IMR-90 (cell line): ENCODE data around the gene TEAD1. TPM values are rescaled to one million over a fixed set of nuclear protein-coding genes. Genes with fewer than 3 reads are reported as not detected.

ENCODE experiments used
- ATAC-seq: fragments of 200-7000 bp; cut with Tn5 transposase; 2 replicates; pipeline ENCODE4 v1.9.1; 2020; ENCODE audit warnings: low read depth, mild to moderate bottlenecking, moderate library complexity
- BruUV-seq: library from RNA; stranded (reverse); fragments of 400-500 nt; replicated peaks from 2 replicates; lab custom pipeline; 2021; lab: Mats Ljungman, UMichigan
- CTCF ChIA-PET: fragments of 300-600 bp; formaldehyde crosslinking; extraction: SDS; loops from one replicate; lab custom pipeline; 2021; ENCODE audit warnings: antibody characterized with exemption; lab: Yijun Ruan, JAX
- POLR2A ChIA-PET: fragments of 300-600 bp; sonication (Branson Sonifier 250); formaldehyde crosslinking; loops from one replicate; lab custom pipeline; 2022; ENCODE audit warnings: antibody characterized with exemption; ENCODE audit not compliant: unreplicated experiment; lab: Charles Lee
- DNase-seq: peaks from one replicate; pipeline ENCODE4 v3.0.0; 2013
- H2AFZ ChIP-seq: replicated peaks from 2 replicates; pipeline ENCODE3; 2013; ENCODE audit warnings: low read length, mild to moderate bottlenecking; ENCODE audit not compliant: poor library complexity
- H2AK5ac ChIP-seq: 2 replicates; pipeline ENCODE4 v1.6.1; 2013; ENCODE audit warnings: low read depth, low read length, inconsistent platforms
- H2AK9ac ChIP-seq: replicated peaks from 2 replicates; pipeline ENCODE3; 2013; ENCODE audit warnings: mild to moderate bottlenecking, low read depth, low read length, moderate library complexity; ENCODE audit not compliant: poor library complexity
- H2BK120ac ChIP-seq: 2 replicates; pipeline ENCODE4 v1.6.1; 2013; ENCODE audit warnings: low read depth, low read length, inconsistent platforms
- H2BK15ac ChIP-seq: 3 replicates; pipeline ENCODE4 v1.6.1; 2013; ENCODE audit warnings: low read depth, low read length, inconsistent platforms
- H2BK20ac ChIP-seq: 2 replicates; pipeline ENCODE4 v1.6.1; 2013; ENCODE audit warnings: low read depth, mild to moderate bottlenecking, inconsistent platforms, low read length, moderate library complexity
- H2BK5ac ChIP-seq: 2 replicates; pipeline ENCODE4 v1.6.1; 2013; ENCODE audit warnings: mild to moderate bottlenecking, low read depth, low read length, inconsistent platforms; ENCODE audit not compliant: poor library complexity, severe bottlenecking
- H3K14ac ChIP-seq: replicated peaks from 2 replicates; pipeline ENCODE4 v1.6.1; 2013; ENCODE audit warnings: low read depth, low read length, inconsistent platforms
- H3K18ac ChIP-seq: 2 replicates; pipeline ENCODE4 v1.6.1; 2013; ENCODE audit warnings: low read depth, low read length, control low read depth
- H3K23ac ChIP-seq: 2 replicates; pipeline ENCODE4 v1.6.1; 2013; ENCODE audit warnings: low read depth, low read length, inconsistent platforms
- H3K27ac ChIP-seq: 2 replicates; pipeline ENCODE4 v1.5.1; 2013; ENCODE audit warnings: mild to moderate bottlenecking, control low read depth, low read length; ENCODE audit not compliant: insufficient read depth
- H3K27me3 ChIP-seq: 2 replicates; pipeline ENCODE4 v1.6.1; 2013; ENCODE audit warnings: low read length; ENCODE audit not compliant: control insufficient read depth, insufficient read depth
- H3K36me3 ChIP-seq: 2 replicates; pipeline ENCODE4 v1.6.1; 2013; ENCODE audit warnings: low read length, mixed read lengths; ENCODE audit not compliant: control insufficient read depth, insufficient read depth
- H3K4ac ChIP-seq: 2 replicates; pipeline ENCODE4 v1.6.1; 2013; ENCODE audit warnings: low read depth, low read length, inconsistent platforms
- H3K4me1 ChIP-seq: 2 replicates; pipeline ENCODE4 v1.6.1; 2013; ENCODE audit warnings: low read length, mixed read lengths; ENCODE audit not compliant: control insufficient read depth, insufficient read depth
- H3K4me2 ChIP-seq: 2 replicates; pipeline ENCODE4 v1.6.1; 2013; ENCODE audit warnings: low read depth, mild to moderate bottlenecking, control low read depth, low read length, moderate library complexity
- H3K4me3 ChIP-seq: 2 replicates; pipeline ENCODE4 v1.5.1; 2013; ENCODE audit warnings: low read depth, mild to moderate bottlenecking, control low read depth, low read length, moderate library complexity; ENCODE audit not compliant: insufficient read depth
- H3K56ac ChIP-seq: 2 replicates; pipeline ENCODE4 v1.6.1; 2013; ENCODE audit warnings: low read length, inconsistent platforms; ENCODE audit not compliant: insufficient read depth; ENCODE audit errors: extremely low read depth
- H3K79me1 ChIP-seq, 2 experiments: 2 replicates each; pipeline ENCODE4 v1.6.1; 2013; ENCODE audit warnings: low read length in 2 of 2, inconsistent platforms in 1 of 2, low read depth in 1 of 2
- H3K9ac ChIP-seq: 2 replicates; pipeline ENCODE4 v1.6.1; 2013; ENCODE audit warnings: low read depth, low read length, control low read depth
- H3K9me1 ChIP-seq: 2 replicates; pipeline ENCODE4 v1.6.1; 2013; ENCODE audit warnings: low read length, inconsistent platforms; ENCODE audit not compliant: insufficient read depth
- H3K9me3 ChIP-seq: 2 replicates; pipeline ENCODE4 v1.6.1; 2013; ENCODE audit warnings: low read length; ENCODE audit not compliant: control insufficient read depth, insufficient read depth
- H4K20me1 ChIP-seq: 2 replicates; pipeline ENCODE4 v1.6.1; 2013; ENCODE audit warnings: low read length, inconsistent platforms; ENCODE audit not compliant: insufficient read depth
- H4K5ac ChIP-seq: 2 replicates; pipeline ENCODE4 v1.6.1; 2013; ENCODE audit warnings: mild to moderate bottlenecking, low read depth, low read length, control low read depth
- H4K8ac ChIP-seq, 2 experiments: 2 replicates each; pipeline ENCODE4 v1.6.1; 2013; ENCODE audit warnings: low read depth in 2 of 2, low read length in 2 of 2, control low read depth in 1 of 2, inconsistent platforms in 1 of 2
- H4K91ac ChIP-seq: 2 replicates; pipeline ENCODE4 v1.6.1; 2013; ENCODE audit warnings: low read depth, low read length, inconsistent platforms; ENCODE audit not compliant: insufficient read depth
- BHLHE40 ChIP-seq: fragments of 150-350 bp; IDR thresholded peaks from 2 replicates; pipeline ENCODE4 v1.6.1; 2016; ENCODE audit warnings: mild to moderate bottlenecking, low read depth, low read length
- CEBPB ChIP-seq: IDR thresholded peaks from 2 replicates; pipeline ENCODE4 v1.6.1; 2012; ENCODE audit warnings: low read depth, low read length, improper control_type of control experiment
- CHD1 ChIP-seq: IDR thresholded peaks from 2 replicates; pipeline ENCODE4 v1.6.1; 2012; ENCODE audit warnings: low read depth, low read length, improper control_type of control experiment
- CTCF ChIP-seq: conservative IDR thresholded peaks from 2 replicates; pipeline ENCODE4 v1.5.1; 2012; ENCODE audit warnings: mild to moderate bottlenecking, low read depth, low read length, improper control_type of control experiment
- FOS ChIP-seq: fragments of 150-350 bp; IDR thresholded peaks from 2 replicates; pipeline ENCODE4 v1.6.1; 2016; ENCODE audit warnings: low read depth, low read length
- MAFK ChIP-seq: IDR thresholded peaks from 2 replicates; pipeline ENCODE4 v1.6.1; 2012; ENCODE audit warnings: low read depth, low read length, improper control_type of control experiment
- MXI1 ChIP-seq: IDR thresholded peaks from 2 replicates; pipeline ENCODE4 v1.6.1; 2012; ENCODE audit warnings: low read depth, mild to moderate bottlenecking, low read length, moderate library complexity, borderline replicate concordance
- NFE2L2 ChIP-seq: fragments of 150-350 bp; IDR thresholded peaks from 2 replicates; pipeline ENCODE4 v1.6.1; 2016; ENCODE audit warnings: low read depth, mild to moderate bottlenecking, low read length
- POLR2A ChIP-seq: IDR thresholded peaks from 2 replicates; pipeline ENCODE4 v1.6.1; 2012; ENCODE audit warnings: mild to moderate bottlenecking, low read depth, low read length
- RAD21 ChIP-seq: IDR thresholded peaks from 2 replicates; pipeline ENCODE4 v1.6.1; 2012; ENCODE audit warnings: low read length, improper control_type of control experiment
- SMC3 ChIP-seq: fragments of 150-350 bp; IDR thresholded peaks from 2 replicates; pipeline ENCODE4 v1.6.1; 2016; ENCODE audit warnings: low read depth, mild to moderate bottlenecking, antibody characterized with exemption, low read length, moderate library complexity
- WGBS, 2 experiments: methylation state at CpG; one replicate each; pipeline versions ENCODE4 v1.1.5 to v1.1.7; 2013; ENCODE audit warnings: missing lambda C conversion rate in 2 of 2; ENCODE audit not compliant: insufficient read length in 1 of 2; ENCODE audit errors: extremely low coverage in 2 of 2; 5-methylcytosine and 5-hydroxymethylcytosine counted together
- dilution Hi-C: fragments of 300-500 bp; cut with HindIII; formaldehyde crosslinking; loops from one replicate; pipeline ENCODE4 v1.14.3; 2018; ENCODE audit warnings: low sequenced_read_pairs; ENCODE audit not compliant: unreplicated experiment
- in situ Hi-C: fragments of 300-500 bp; cut with MboI; formaldehyde crosslinking; loops from 3 replicates; pipeline ENCODE4 v1.14.3; 2019; ENCODE audit warnings: low sequenced_read_pairs, inconsistent platforms, mixed read lengths
- intact Hi-C: fragments of 100-400 bp; cut with micrococcal nuclease; formaldehyde crosslinking; loops from 2 replicates; pipeline ENCODE4 v1.10.0; 2022
- polyA plus RNA-seq, 3 experiments: library from polyadenylated mRNA; depleted of rRNA; stranded (reverse); fragments of >200 nt; gene quantifications; 2 replicates each; pipeline ENCODE4 v1.2.3, GENCODE V29; 2012; ENCODE audit warnings: low replicate concordance in 1 of 3
- total RNA-seq: library from RNA; depleted of rRNA; stranded (reverse); fragments of >200 nt; gene quantifications from 2 replicates; pipeline ENCODE4 v1.2.3, GENCODE V29; 2012

Gene TEAD1
- total and polyA plus RNA-seq, 2 of the 4 experiments (the other 2 are of a cell fraction): 51.8 to 69.2 TPM

GRCh38 chr11:12754582-12755234, 80.5 kb downstream of the TEAD1 start:
- H2BK15ac ChIP-seq: no peak overlapping the region
- ATAC-seq (no peak), DNase-seq (no peak)
- dilution Hi-C loops (no loop called here), intact Hi-C loops (no loop called here), in situ Hi-C loops (no loop called here)
- H3K9ac ChIP-seq: no peak overlapping the region
- H2AFZ ChIP-seq: no peak overlapping the region
- H4K91ac ChIP-seq: no peak overlapping the region
- H2AK5ac ChIP-seq: no peak overlapping the region
- no peak overlapping the region for H3K56ac ChIP-seq
- TF ChIP-seq BHLHE40: no peak
- TF ChIP-seq FOS: no peak
- no peak for TF ChIP-seq CEBPB
- TF ChIP-seq NFE2L2: no peak
- no peak for TF ChIP-seq CHD1
- TF ChIP-seq MAFK: no peak
- TF ChIP-seq CTCF: no peak
- no peak for TF ChIP-seq MXI1
- TF ChIP-seq SMC3: no peak
- no peak for TF ChIP-seq POLR2A
- TF ChIP-seq RAD21: no peak
- H4K8ac ChIP-seq: no peak overlapping the region
- no peak overlapping the region for H3K18ac ChIP-seq
- no peak overlapping the region for H2BK5ac ChIP-seq
- no peak overlapping the region for H2BK120ac ChIP-seq
- H3K23ac ChIP-seq: peak overlapping the region; percentile 60
- peaks cover 96% of the 10 kb centered on the region for H4K20me1 ChIP-seq
- no peak overlapping the region for H4K5ac ChIP-seq
- H3K4ac ChIP-seq: no peak overlapping the region
- no peak overlapping the region for H2AK9ac ChIP-seq
- no peak overlapping the region for H3K4me3 ChIP-seq
- WGBS, 2 experiments: 90% methylated on average over 2 of the region's 3 CpGs; no CpG with 5 or more reads in 1 of the 2 experiments
- peaks cover 26% of the 10 kb centered on the region for H3K4me1 ChIP-seq
- no peak overlapping the region for H3K27ac ChIP-seq
- H3K14ac ChIP-seq: no peak overlapping the region
- H3K79me1 ChIP-seq: peaks cover 24 to 93% of the 10 kb centered on the region in 2 experiments
- no peaks in the 10 kb centered on the region for H3K9me3 ChIP-seq
- peaks cover 38% of the 10 kb centered on the region for H3K9me1 ChIP-seq
- ChIA-PET CTCF (no interaction called here), POLR2A (no interaction called here)
- H3K36me3 ChIP-seq: no peaks in the 10 kb centered on the region; the same call in 1 of the 2 replicates
- no TSS peak for BruUV-seq
- no peak overlapping the region for H2BK20ac ChIP-seq
- H3K27me3 ChIP-seq: no peaks in the 10 kb centered on the region
- 0 out of 2 replicates have a peak overlapping the region, but pooled peaks have one; percentile 24 for H3K4me2 ChIP-seq
